AG04449 (cell line): ENCODE data around the gene PNPLA7.
"Not testable (repeated sequence)": the region's sequence is repeated elsewhere in the genome, so short reads cannot be mapped to it uniquely, and the experiment has no call there.

Source experiments
- CTCF ChIA-PET: fragments of 350-600 bp; formaldehyde crosslinking; extraction: SDS; loops from one replicate; lab custom pipeline; 2021; ENCODE audit warnings: antibody characterized with exemption; lab: Yijun Ruan, JAX
- POLR2A ChIA-PET: fragments of 400-600, 350-600 bp; formaldehyde crosslinking; extraction: SDS; loops from one replicate; lab custom pipeline; 2020; ENCODE audit warnings: antibody characterized with exemption, inconsistent platforms; lab: Yijun Ruan, JAX
- DNase-seq: peaks from one replicate; pipeline ENCODE4 v3.0.0-alpha.2; 2010; ENCODE audit warnings: low read depth, low spot score
- H3K4me3 ChIP-seq: 2 replicates; pipeline ENCODE4 v1.5.1; 2011; ENCODE audit warnings: low read depth, mild to moderate bottlenecking, control low read depth, low read length
- CTCF ChIP-seq: IDR thresholded peaks from one replicate; pipeline ENCODE4 v1.5.1; 2011; ENCODE audit warnings: mild to moderate bottlenecking, moderate library complexity, low read length, control low read depth, inconsistent platforms; ENCODE audit not compliant: insufficient read depth; ENCODE audit errors: missing control alignments

The PNPLA7 gene

GRCh38 chr9:137521405-137521985 is 28.7 kb downstream of the PNPLA7 start:
- no peak for DNase-seq
- no peak overlapping the region for H3K4me3 ChIP-seq
- CTCF ChIA-PET = interaction anchor here (0.7 to 2.0 kb wide), 4 partner anchors 13 to 235 kb away, joined by 3 to 7 read pairs (median 4); no protein-coding TSS in a partner anchor
- POLR2A ChIA-PET = no interaction called here
- no peak for TF ChIP-seq CTCF

GRCh38 chr9:137520614-137521404 is 29.4 kb downstream of the PNPLA7 start:
- H3K4me3 ChIP-seq = no peak overlapping the region
- DNase-seq = no peak
- ChIA-PET POLR2A (no interaction called here), CTCF (interaction anchor here (0.7 to 2.0 kb wide), 5 partner anchors 12 to 234 kb away, joined by 3 to 7 read pairs (median 3); no protein-coding TSS in a partner anchor)
- no peak for TF ChIP-seq CTCF

- POLR2A ChIA-PET = no interaction called here
- no peak overlapping the region for H3K4me3 ChIP-seq
- DNase-seq = no peak
- CTCF ChIA-PET = interaction anchor here (1.2 to 2.0 kb wide), 2 partner anchors 11 to 15 kb away, joined by 3 to 7 read pairs; no protein-coding TSS in a partner anchor
- no peak for TF ChIP-seq CTCF
Measured at GRCh38 chr9:137519553-137519952, 30.6 kb downstream of the PNPLA7 start.

GRCh38 chr9:137518661-137519459 is 31.3 kb downstream of the PNPLA7 start:
- H3K4me3 ChIP-seq, CTCF ChIA-PET, POLR2A ChIA-PET, DNase-seq: not testable (repeated sequence)

- no peak for DNase-seq
- CTCF ChIA-PET = interaction anchor here (1.1 kb wide), 1 partner anchor 9 kb away, joined by 4 read pairs; no protein-coding TSS in a partner anchor
- POLR2A ChIA-PET = no interaction called here
- H3K4me3 ChIP-seq = no peak overlapping the region
- no peak for TF ChIP-seq CTCF
Measured at GRCh38 chr9:137516144-137516917, 33.9 kb downstream of the PNPLA7 start.

GRCh38 chr9:137515338-137515724 is 34.9 kb downstream of the PNPLA7 start:
- no peak for DNase-seq
- CTCF ChIA-PET = no interaction called here
- TF ChIP-seq CTCF = no peak
- no peak overlapping the region for H3K4me3 ChIP-seq
- POLR2A ChIA-PET = no interaction called here
